T-helper 17 cell (primary cell): ENCODE results near the gene RAD51B. TPM values are rescaled to one million over a fixed set of nuclear protein-coding genes. Genes with fewer than 3 reads are reported as not detected.
"Not testable (repeated sequence)": the region's sequence is repeated elsewhere in the genome, so short reads cannot be mapped to it uniquely, and the experiment has no call there.

ENCODE experiments used
- ATAC-seq: fragments of 150-1000 bp; cut with Tn5 transposase; 2 replicates; pipeline ENCODE4 v1.10.0; 2021; ENCODE audit warnings: mild to moderate bottlenecking, moderate library complexity
- DNase-seq, 3 donors: peaks; one replicate each; pipeline versions ENCODE4 v3.0.0 to v3.0.0-alpha.2; 2020 to 2021
- H3K9me3 ChIP-seq: one replicate; pipeline ENCODE4 v1.7.0; 2013; ENCODE audit warnings: low read length, mild to moderate bottlenecking; ENCODE audit not compliant: control insufficient read depth, poor library complexity, severe bottlenecking
- H3K27ac Mint-ChIP-seq: one replicate; pipeline ENCODE4 v1.8.0; 2022; ENCODE audit warnings: mild to moderate bottlenecking, moderate library complexity, mixed read lengths
- H3K27me3 Mint-ChIP-seq: one replicate; pipeline ENCODE4 v1.8.0; 2022; ENCODE audit warnings: mixed read lengths
- H3K36me3 Mint-ChIP-seq: one replicate; pipeline ENCODE4 v1.8.0; 2022; ENCODE audit warnings: low read depth, mixed read lengths
- H3K4me1 Mint-ChIP-seq: one replicate; pipeline ENCODE4 v1.8.0; 2022; ENCODE audit warnings: mild to moderate bottlenecking, mixed read lengths
- H3K4me3 Mint-ChIP-seq: one replicate; pipeline ENCODE4 v1.8.0; 2022; ENCODE audit warnings: mild to moderate bottlenecking, moderate library complexity, mixed read lengths
- total RNA-seq, 4 donors: library from RNA in 2 of 4; stranded (reverse) in 2 of 4; gene quantifications; one replicate each; pipeline ENCODE4 v1.2.3 and lab custom pipeline; 2022 to 2026

The RAD51B gene
- total RNA-seq, 2 donors from 2014 or later = 17.0 to 20.7 TPM

GRCh38 chr14:68292441-68293215 is 473.0 kb downstream of the RAD51B start:
- Mint-ChIP-seq H3K36me3 (no peaks in the 10 kb centered on the region), H3K27me3 (no peaks in the 10 kb centered on the region), H3K4me1 (peaks cover 44% of the 10 kb centered on the region), H3K4me3 (peak overlapping the region; percentile 81), H3K27ac (peak overlapping the region; percentile 98)
- no peaks in the 10 kb centered on the region for H3K9me3 ChIP-seq
- ATAC-seq = peak; percentile 68
- DNase-seq = no peak

GRCh38 chr14:68293404-68293803 is 473.8 kb downstream of the RAD51B start:
- Mint-ChIP-seq H3K4me1 (peaks cover 44% of the 10 kb centered on the region), H3K36me3 (no peaks in the 10 kb centered on the region)
- DNase-seq = no peak

DNA sequence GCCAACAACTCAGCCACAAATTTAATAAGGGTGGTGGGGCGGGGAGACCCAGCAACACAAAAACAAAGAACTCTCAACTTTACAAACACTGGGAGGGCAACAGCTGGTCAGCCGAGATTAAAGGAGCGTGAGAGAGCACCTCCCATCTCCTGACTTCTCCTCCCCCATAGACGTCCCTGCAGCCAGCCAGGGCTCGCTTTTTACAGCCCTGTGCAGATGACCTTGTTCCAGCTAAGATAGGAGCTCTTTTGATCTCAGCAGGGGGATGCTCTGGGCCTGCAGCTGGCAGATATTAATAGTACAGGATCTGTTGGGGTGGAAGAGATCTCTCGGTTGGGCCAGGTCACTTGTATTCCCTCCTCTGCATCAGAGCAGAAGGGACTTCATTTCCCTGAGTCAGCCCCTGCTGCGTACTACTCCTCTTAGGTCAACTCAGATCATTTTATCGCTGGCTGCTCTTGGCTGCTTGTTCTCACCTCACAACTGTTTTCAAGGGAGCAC is 475.8 kb downstream of the RAD51B start:
- H3K4me1 Mint-ChIP-seq = peaks cover 44% of the 10 kb centered on the region
- no peaks in the 10 kb centered on the region for H3K36me3 Mint-ChIP-seq
- no peak overlapping the region for H3K4me3 Mint-ChIP-seq
- DNase-seq = no peak
- no peaks in the 10 kb centered on the region for H3K9me3 ChIP-seq
- H3K27ac Mint-ChIP-seq = peak overlapping the region; percentile 98
- H3K27me3 Mint-ChIP-seq = no peaks in the 10 kb centered on the region
- no peak for ATAC-seq

More at GRCh38 chr14:68293404-68293803, 473.8 kb downstream of the RAD51B start:
- ATAC-seq = peak; percentile 69
- H3K27me3 Mint-ChIP-seq = no peaks in the 10 kb centered on the region
- peak overlapping the region; percentile 98 for H3K27ac Mint-ChIP-seq
- no peaks in the 10 kb centered on the region for H3K9me3 ChIP-seq
- H3K4me3 Mint-ChIP-seq = peak overlapping the region; percentile 81

GRCh38 chr14:68297039-68297438 is 477.5 kb downstream of the RAD51B start:
- ATAC-seq = no peak
- Mint-ChIP-seq H3K27me3 (no peaks in the 10 kb centered on the region), H3K36me3 (no peaks in the 10 kb centered on the region), H3K27ac (no peak overlapping the region), H3K4me3 (no peak overlapping the region), H3K4me1 (peaks cover 43% of the 10 kb centered on the region)
- H3K9me3 ChIP-seq = no peaks in the 10 kb centered on the region
- DNase-seq = no peak

DNA sequence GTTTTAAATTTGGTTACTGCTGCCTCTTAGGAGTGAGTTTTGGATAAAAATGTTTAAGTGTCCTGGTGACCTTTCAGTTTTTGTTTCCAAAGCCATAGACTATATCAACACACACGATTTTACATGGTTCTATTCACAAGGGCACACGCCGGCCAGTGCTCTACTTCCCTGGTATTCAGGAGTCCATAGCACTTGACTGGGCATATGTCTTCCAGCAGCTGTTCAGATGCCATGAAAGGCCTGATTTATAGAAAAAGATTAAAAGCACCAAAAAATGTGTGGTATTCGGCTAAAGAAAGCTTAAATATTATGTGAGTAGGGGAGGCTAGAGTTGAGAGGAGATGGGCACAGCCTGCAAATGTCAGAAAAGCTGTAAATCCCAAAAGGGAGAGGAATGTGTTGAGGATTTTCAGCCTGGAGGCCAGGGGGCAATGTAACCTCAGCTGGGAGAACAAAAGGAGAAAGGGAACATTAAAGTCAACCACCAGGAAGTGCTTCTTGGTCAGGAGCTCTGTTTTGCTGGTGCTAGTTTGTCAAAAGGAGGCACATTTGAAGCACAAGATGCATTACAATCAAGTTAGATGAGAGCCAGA is 478.4 kb downstream of the RAD51B start:
- Mint-ChIP-seq H3K4me1 (peaks cover 34% of the 10 kb centered on the region), H3K27ac (peak overlapping the region; percentile 3), H3K36me3 (peaks cover 2% of the 10 kb centered on the region), H3K27me3 (no peaks in the 10 kb centered on the region), H3K4me3 (no peak overlapping the region)
- no peak for DNase-seq
- ATAC-seq = no peak
- no peaks in the 10 kb centered on the region for H3K9me3 ChIP-seq

GRCh38 chr14:68300608-68301007 is 481.0 kb downstream of the RAD51B start:
- Mint-ChIP-seq H3K36me3 (peaks cover 2% of the 10 kb centered on the region), H3K4me1 (peaks cover 10% of the 10 kb centered on the region), H3K27me3 (no peaks in the 10 kb centered on the region), H3K27ac (no peak overlapping the region), H3K4me3 (no peak overlapping the region)
- H3K9me3 ChIP-seq = no peaks in the 10 kb centered on the region
- ATAC-seq (no peak), DNase-seq (no peak)

GRCh38 chr14:68301219-68301618 is 481.6 kb downstream of the RAD51B start:
- Mint-ChIP-seq H3K27ac (no peak overlapping the region), H3K4me1 (peaks cover 8% of the 10 kb centered on the region), H3K27me3 (no peaks in the 10 kb centered on the region), H3K4me3 (no peak overlapping the region), H3K36me3 (peaks cover 2% of the 10 kb centered on the region)
- ATAC-seq (no peak), DNase-seq (no peak)
- no peaks in the 10 kb centered on the region for H3K9me3 ChIP-seq

GRCh38 chr14:68302938-68303337 is 483.4 kb downstream of the RAD51B start:
- H3K9me3 ChIP-seq, H3K27ac Mint-ChIP-seq, DNase-seq, H3K4me3 Mint-ChIP-seq, H3K36me3 Mint-ChIP-seq, ATAC-seq, H3K27me3 Mint-ChIP-seq, H3K4me1 Mint-ChIP-seq: not testable (repeated sequence)

DNA sequence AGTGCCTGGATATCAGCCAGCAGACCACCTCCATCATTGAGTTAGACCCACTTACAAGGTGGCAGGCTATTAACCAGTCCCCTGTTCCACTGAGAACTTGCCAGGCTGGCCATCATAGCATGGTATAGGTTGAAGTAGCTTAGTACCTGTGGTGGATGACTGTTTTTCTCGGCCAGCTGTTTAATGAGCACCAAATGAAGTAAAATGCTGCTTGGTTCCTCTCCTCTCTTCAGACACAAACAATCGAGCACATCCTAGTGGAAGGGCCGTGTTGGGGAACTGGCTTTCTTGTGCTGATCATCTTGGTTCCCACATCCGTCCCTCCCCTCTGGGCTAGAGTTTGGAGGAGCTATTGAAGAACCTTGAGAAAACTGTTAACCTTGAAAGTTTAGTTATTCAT is 486.2 kb downstream of the RAD51B start:
- no peak for DNase-seq
- Mint-ChIP-seq H3K36me3 (peaks cover 2% of the 10 kb centered on the region), H3K4me1 (peaks cover 17% of the 10 kb centered on the region), H3K27me3 (no peaks in the 10 kb centered on the region), H3K4me3 (no peak overlapping the region), H3K27ac (no peak overlapping the region)
- no peak for ATAC-seq
- H3K9me3 ChIP-seq = no peaks in the 10 kb centered on the region

DNA sequence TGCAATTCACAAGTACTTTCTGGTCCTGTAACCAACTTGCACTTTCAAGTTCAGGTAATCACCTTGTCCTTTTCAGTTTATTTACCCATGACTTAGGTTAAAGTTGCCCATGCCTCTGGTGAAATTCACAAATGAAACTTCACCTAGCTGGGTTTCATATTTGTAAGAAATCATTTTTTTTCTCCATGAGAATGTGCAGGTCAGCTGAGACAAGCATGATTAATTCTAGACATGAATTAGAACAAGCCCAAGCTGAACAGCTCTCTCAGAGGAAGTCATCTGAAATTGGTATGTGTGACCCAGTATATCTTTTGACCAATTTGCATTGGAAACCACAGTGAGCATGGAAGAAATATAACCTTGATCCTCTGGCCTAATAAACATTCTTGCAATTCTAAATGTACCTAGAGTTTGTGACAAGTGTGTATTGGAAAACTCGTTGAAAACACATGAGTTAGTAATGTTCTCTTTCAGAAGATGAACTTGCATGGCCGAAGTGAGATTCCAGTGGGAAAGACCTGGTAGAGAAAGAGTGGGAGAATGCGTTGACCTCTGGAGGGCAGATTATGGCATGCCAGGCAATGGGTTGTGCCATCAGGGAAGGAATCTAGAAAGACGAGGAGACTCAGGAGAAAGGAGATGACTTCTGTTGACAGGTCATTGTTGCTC is 486.8 kb downstream of the RAD51B start:
- H3K36me3 Mint-ChIP-seq = peaks cover 2% of the 10 kb centered on the region
- ATAC-seq (no peak), DNase-seq (no peak)
- H3K27me3 Mint-ChIP-seq = no peaks in the 10 kb centered on the region
- H3K4me3 Mint-ChIP-seq = no peak overlapping the region
- H3K9me3 ChIP-seq = no peaks in the 10 kb centered on the region
- peaks cover 18% of the 10 kb centered on the region for H3K4me1 Mint-ChIP-seq
- H3K27ac Mint-ChIP-seq = no peak overlapping the region

DNA sequence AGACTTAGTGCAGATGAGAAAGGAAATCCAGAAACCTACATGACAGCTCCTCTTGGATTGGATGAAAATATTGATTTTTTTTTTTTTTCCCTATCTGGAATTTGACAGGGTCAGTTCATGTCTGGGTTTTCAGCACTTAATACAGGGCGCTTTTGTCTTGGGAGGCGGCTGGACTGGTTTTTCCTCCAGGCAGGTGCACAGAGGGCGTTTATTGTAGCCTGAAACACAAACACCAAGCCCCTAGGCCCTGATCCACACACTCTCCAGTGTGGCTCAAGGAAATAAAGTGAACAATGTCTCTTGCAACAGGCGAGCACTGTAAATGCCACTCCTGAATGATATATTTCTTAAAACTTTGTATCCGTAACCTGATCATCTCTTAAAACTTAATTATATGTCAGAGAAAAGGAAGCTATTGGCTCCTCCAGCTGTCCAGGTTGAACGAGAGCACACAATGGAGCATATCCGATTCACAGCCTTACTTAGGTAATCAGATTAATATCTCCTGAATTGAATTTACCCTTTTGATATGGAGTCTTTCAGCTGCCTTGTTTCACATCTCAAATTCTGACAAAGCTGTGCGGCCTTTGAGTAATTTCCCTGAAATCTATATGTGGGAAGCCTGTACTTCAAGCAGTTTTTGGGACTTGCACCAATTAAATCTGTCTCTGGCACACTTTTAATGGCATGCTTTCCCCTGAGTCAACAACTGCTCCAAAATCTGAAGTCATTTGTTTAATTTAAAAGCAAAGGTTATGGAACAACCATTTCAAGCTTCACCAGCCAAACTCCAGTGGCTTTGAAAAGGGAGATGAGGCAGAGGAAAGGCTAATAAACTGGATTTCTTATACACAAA is 487.6 kb downstream of the RAD51B start:
- ATAC-seq = no peak
- H3K4me3 Mint-ChIP-seq = no peak overlapping the region
- no peaks in the 10 kb centered on the region for H3K9me3 ChIP-seq
- peaks cover under 1% of the 10 kb centered on the region for H3K36me3 Mint-ChIP-seq
- no peaks in the 10 kb centered on the region for H3K27me3 Mint-ChIP-seq
- H3K27ac Mint-ChIP-seq = no peak overlapping the region
- no peak for DNase-seq
- H3K4me1 Mint-ChIP-seq = peaks cover 18% of the 10 kb centered on the region

- H3K4me1 Mint-ChIP-seq = peaks cover 22% of the 10 kb centered on the region
- no peaks in the 10 kb centered on the region for H3K27me3 Mint-ChIP-seq
- H3K36me3 Mint-ChIP-seq = no peaks in the 10 kb centered on the region
- ATAC-seq = no peak
- DNase-seq = no peak
- no peaks in the 10 kb centered on the region for H3K9me3 ChIP-seq
- H3K4me3 Mint-ChIP-seq = no peak overlapping the region
- no peak overlapping the region for H3K27ac Mint-ChIP-seq
Measured at GRCh38 chr14:68307790-68308168, 488.2 kb downstream of the RAD51B start.
